T-helper 1 cell treated with Interleukin-12 subunit alpha and Interleukin-12 subunit beta and Interleukin-4 antibody, amounts not matched to agents 30 ng/mL and 1 ng/mL, for 36 hours (primary cell): ENCODE measurements around the gene DUSP11. TPM values are rescaled to one million over a fixed set of nuclear protein-coding genes. Genes with fewer than 3 reads are reported as not detected.
"Not testable (repeated sequence)": the region's sequence is repeated elsewhere in the genome, so short reads cannot be mapped to it uniquely, and the experiment has no call there.

ENCODE experiments used
- intact Hi-C: fragments of 100-400 bp; cut with micrococcal nuclease; formaldehyde crosslinking; loops from one replicate; pipeline ENCODE4 v1.15.1; 2024
- total RNA-seq: library from RNA; stranded (reverse); gene quantifications from 2 replicates; pipeline ENCODE4 v1.2.3, GENCODE V29; 2022

The DUSP11 gene
- total RNA-seq, 1 donor from 2014 or later = 31.3 TPM

- intact Hi-C loops = not testable (repeated sequence)
These were observed 53.2 kb downstream of the DUSP11 start for GRCh38 chr2:73726657-73727056.

GRCh38 chr2:73718851-73719621, 60.9 kb downstream of the DUSP11 start:
- intact Hi-C loops = no loop called here

GRCh38 chr2:73718421-73718820, 61.5 kb downstream of the DUSP11 start:
- intact Hi-C loops = no loop called here

GRCh38 chr2:73717695-73718094, 62.2 kb downstream of the DUSP11 start:
- intact Hi-C loops = not testable (repeated sequence)

GRCh38 chr2:73717251-73717606, 62.7 kb downstream of the DUSP11 start:
- intact Hi-C loops = no loop called here

- intact Hi-C loops = no loop called here
These were observed 63.2 kb downstream of the DUSP11 start for GRCh38 chr2:73716543-73717250.

GRCh38 chr2:73714091-73714490, 65.8 kb downstream of the DUSP11 start:
- intact Hi-C loops = no loop called here

Other genes with a start within 250 kb of the DUSP11 start
- not detected in 2 replicates for gene NAT8, start 137.7 kb downstream of the DUSP11 start, total RNA-seq
- gene TPRKB, start 42.8 kb downstream of the DUSP11 start, total RNA-seq = 31.8 and 32.5 TPM in 2 replicates
- gene C2orf78, start 4.1 kb upstream of the DUSP11 start, total RNA-seq = not detected in 2 replicates
- gene STAMBP, start 48.9 kb upstream of the DUSP11 start, total RNA-seq = 37.0 and 38.1 TPM in 2 replicates
- gene ACTG2, start 112.9 kb upstream of the DUSP11 start, total RNA-seq = not detected in 2 replicates
- 62.9 and 64.2 TPM in 2 replicates for gene DGUOK, start 146.8 kb upstream of the DUSP11 start, total RNA-seq
- gene TET3, start 204.8 kb upstream of the DUSP11 start, total RNA-seq = 16.8 and 18.3 TPM in 2 replicates